Activated T-cell treated with anti-CD3 and anti-CD28 coated beads, Interleukin-2, amount 50 U/mL, for 48 hours (primary cell): Measurements from ENCODE around the gene APELA.
"Not testable (repeated sequence)": the region's sequence is repeated elsewhere in the genome, so short reads cannot be mapped to it uniquely, and the experiment has no call there.

Source experiments
- DNase-seq, 2 experiments: peaks; one replicate each; pipeline ENCODE4 v3.0.0-alpha.2; 2020

The APELA gene, protein sequence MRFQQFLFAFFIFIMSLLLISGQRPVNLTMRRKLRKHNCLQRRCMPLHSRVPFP

DNA sequence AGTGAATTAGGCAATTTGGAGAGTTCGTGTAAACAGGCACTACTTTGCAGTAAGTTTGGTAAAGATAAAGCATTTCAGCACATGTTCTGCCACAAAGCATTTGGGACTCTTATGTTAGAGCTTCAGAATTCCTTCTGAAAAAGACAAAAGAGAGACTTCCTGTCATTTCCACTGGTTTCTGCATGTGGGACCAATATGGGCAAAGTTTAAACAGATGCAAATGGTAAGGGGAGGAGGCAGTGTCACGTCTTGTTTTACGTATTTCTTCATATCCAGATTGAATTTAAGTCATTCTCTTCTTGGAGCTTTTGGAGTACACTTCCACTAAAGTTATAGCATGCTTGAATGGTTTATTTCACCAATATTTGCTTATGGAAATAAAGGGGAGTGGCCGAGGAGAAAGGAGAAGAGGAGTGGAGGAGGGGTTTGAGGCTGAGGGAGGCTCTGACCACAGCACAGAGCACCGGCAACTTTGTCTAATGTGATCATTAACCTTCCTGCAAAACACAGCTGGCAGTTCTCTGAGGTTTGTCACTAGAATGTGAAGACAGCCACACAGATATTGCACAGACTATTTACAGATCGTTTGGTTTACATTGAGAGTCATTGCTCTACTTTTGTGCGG lies at the start of gene APELA:
APELA (plus strand) TSS at position 479 of the 625 bp plus-strand sequence. CDS start 154 bp downstream, outside the sequence.
- no peak for DNase-seq

DNA sequence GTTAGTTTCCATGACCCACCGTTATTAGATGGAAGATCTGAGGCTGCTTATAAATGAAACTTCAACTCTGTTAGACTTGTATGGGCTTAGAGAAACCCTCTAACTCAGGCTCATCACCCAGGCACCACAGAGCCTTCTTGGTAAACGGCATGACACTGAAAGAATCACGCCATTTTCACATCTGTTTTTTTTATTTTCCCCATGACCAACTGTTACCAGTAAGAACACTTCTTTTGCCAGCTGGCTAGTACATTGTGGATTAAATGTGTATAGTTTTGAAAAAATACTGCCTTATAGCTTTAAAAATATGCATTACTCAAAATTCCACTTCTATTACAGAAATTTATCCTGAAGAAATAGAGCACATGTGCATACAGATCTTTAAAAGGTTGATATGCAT lies 48.0 kb upstream of the APELA start:
- DNase-seq: no peak

DNA sequence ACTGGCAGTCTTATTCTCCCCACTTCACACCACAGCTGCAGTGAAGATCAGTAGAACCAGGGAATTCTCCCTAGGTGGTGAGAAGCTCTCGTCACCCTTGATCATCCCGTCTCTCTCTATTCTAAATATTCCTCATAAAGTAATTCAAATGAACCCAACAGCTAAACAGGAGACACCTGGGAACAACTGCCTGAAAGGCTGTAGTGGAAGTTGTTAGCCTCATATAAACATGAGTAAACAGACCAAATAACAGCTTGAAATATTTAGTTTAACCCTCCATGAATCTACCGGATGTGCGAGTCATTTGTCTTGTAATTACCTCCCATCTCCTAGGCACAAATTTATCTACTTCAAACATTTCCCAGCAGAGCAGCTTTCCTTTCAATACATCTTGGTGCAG lies 30.4 kb upstream of the APELA start:
- no peak for DNase-seq

DNA sequence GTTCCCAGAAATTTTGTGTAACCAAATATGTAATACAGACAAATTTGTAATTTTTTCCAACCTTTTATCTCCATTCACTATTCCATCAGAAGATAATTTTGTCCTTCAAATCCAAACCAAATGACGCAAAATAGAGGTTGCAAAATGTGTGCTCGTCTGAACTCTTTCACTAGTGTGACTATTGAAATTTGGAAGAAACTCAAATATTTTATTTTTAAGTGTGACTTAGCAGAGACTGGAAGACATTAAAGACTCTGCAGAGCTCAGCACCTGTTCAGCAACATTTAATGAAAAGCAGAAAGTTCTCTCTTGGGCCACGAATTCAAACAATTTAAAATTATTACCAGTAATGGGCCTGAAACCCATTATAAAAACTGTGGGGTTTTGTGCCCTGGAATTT lies 30.0 kb upstream of the APELA start:
- no peak for DNase-seq

DNA sequence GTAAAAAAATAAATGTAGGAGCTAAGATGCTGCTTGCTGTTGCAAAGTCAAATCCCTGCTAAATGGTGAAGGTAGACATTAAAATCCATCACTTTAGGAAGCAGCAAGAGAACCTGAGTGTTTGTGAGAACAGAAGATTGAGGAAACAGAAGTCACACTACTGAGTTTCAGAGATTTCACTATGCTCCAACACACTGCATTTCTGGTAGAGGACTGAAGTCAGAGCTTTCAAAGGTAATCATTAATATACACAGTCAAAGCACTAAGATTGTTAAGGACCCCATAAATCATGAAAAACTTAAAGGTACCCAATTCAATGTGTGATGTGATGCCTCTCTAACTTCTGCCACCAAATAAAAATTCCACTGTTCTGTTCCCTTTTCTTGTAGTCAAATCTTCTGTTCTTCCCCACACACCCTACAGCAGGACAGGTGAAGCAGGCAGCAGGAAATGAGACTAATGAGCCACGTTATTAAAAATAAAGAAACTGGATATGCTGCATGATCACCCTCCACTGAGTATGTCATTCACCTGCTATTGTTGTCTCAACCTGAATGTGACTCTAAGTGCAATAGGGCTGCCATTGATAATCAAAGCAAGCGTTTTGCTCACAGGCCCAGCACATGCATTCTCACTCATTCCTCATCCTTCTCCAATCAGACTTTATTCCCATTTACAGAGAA lies 28.9 kb upstream of the APELA start:
- no peak for DNase-seq

DNA sequence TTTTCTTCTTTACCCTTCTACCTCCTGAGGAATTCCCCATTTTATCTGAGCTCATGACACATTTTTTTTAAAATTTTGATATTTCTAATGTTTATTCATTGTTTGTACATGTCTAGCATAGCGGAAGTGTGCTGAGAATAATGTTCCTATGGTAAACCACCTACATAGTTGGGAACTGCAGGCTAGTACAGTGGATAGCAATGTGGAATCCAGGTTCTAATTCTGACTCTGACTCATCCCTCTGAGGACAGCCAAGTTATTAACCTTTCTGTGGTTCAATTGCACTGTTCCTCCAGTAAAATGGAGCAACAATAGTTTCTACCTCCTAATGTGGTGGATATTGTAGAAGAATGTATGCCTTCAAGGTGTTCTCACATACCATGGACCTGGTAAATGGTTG lies 20.6 kb upstream of the APELA start:
- no peak for DNase-seq

DNA sequence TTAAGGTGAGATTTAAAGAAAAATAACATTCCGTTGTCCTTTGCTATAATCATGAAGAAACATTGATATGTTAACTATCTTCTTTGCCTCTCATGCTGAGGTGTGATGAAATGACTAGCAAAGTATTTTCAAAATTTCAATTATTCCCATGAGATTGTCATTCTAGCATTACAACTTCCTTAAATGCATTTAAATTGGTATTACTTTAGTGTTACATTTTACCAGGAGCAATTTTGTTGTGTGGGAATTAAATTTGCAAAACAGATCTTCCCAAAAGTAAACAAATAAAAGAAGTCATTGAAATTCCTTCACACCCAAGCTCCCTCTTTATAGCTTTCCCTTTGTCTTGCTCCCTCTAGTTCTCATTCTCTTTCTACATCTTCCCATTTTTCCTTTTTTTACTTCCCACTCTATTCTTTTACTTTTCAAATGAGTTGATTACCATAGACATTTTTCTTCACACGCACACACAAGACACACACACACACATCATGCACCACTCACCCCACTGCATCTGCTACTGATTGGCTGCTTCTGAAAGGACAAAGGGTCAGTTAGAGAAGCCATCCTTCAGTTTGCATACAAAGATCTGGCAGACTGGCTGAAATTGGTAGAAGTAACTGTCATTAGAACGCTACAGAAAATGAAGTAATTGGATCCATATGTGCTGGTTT lies 10.0 kb upstream of the APELA start:
- DNase-seq: no peak

DNA sequence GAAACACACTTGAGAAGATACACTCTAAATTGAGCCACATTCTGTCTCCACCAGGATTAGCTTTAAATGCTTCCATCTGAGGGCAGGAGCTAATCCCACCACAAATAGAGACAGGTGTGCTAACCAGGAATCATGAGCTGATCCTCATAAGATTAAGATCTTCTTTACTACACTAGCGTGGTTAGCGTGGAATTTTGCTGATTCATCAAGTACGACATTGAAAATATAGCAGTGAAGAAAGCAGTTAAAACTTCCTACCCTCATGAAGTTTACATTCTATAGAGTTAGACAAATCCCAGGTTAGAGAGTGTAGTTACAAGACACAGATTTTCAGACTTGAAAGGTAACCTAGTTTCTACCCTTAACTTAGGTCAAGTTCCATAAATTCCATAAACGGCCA lies 5.3 kb upstream of the APELA start:
- no peak for DNase-seq

DNA sequence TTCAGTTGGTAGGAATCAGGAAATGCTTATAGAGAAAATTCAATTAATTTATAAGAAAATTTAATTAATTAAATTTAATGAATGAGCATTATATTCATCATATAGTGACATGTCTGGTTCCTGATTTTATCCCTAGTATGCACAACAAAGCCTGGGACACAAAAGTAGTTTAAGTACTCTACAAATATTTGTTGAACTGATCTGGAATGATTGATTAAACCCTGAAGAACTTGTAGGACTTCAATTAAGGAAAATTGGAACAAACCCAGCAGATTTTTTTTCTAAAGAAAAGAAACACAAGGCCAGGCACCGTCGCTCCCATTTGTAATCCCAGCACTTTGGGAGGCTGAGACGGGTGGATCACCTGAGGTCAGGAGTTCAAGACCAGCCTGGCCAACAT lies 4.5 kb upstream of the APELA start:
- no peak for DNase-seq

DNA sequence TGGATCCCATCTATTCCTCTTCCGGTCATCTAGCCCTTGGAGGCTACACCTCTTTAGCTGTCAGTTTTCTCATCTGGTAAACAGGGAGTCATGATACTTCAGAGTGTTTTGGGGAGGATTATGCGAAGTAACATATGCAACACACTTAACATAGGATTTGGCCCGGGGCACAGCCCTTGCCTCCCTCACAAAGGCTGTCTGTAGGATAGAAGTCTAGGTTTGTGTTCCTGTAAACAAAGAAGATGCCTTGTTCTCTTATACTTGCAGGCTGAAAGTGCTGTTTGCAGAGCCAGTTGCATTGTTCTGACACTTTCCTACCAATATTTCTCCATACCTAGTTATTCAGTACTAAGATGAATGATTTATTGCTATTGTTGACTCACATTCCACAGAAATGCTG lies 2.2 kb upstream of the APELA start:
- no peak for DNase-seq

DNA sequence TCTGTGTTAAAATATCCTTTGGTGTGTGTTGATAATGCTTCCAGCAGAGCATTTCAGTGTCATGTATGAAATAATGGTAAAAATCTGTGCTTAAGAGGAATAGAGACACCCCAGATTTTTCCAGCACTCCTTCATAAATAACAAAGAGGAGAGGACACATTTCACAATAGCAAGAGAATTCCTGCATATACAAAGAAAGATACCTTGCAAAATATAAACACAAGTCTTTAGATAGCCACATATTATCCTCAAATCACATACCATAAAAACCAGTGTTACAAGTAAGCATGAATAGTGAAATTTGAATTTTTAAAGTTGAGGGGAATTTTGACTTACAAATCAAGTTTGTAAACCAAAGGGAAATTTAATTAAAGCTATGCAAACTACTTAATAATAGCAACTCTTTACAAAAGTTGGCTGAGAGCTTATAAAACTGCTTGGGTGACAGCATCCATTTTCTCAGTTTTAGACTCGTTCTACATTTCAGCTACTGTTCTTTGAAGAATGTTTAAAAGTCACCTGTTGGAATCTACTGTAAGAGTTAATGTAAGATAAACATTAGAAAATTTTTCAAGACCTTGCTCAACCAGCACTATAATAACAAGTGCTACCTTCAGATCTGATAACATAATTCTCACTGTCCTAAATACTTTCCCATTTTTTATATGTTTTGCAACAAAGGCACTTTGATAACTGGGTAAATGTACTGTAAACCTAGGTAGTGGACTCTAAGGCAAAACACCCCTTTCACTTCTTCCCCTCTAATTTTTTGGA lies 3.7 kb downstream of the APELA start:
- no peak for DNase-seq

DNA sequence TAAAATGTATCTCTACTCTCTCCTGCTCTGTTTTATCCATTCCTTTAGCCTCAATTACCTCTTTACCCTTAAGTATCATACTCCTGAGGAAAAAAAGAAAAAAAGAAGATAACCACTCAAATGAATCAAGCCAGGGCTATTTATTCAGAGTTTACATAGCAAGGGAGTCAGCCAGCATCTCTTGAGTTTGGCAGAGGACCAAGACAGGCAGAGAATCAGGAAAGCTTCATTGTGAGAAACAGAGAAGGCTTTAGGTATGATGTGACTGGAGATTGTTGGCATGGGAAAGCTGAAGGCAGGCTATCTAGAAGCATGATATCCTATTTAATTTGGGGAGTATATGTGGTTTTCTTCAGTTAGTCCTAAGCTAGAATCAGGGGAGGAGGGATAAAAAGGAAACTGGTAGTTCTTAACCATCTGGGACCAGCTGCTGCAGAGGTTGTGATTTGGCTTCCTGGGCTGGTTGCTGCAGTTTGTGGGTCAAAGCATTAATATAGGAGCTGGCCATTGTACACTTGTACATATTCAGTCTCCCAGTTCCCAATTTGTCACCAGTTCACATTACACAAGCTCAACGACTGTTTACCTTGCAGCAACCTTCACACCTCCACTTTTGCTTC lies 11.2 kb downstream of the APELA start:
- no peak for DNase-seq

DNA sequence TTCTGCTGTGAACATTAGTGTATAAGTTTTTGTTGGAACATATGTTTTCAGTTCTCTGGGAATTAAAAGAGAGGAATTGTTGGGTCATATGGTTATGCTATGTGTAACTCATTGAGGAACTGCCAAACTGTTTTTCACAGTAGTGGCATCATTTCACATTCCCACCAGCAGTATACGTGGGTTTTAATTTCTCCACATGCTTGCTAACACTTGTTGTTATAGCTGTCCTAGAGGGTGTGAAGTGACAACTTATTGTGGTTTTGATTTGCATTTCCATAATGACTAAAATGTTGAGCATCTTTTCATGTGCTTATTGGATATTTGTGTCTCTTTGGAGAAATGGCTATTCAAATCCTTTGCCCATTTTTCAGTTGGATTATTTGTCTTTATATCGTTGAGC lies 13.7 kb downstream of the APELA start:
- DNase-seq: no peak

DNA sequence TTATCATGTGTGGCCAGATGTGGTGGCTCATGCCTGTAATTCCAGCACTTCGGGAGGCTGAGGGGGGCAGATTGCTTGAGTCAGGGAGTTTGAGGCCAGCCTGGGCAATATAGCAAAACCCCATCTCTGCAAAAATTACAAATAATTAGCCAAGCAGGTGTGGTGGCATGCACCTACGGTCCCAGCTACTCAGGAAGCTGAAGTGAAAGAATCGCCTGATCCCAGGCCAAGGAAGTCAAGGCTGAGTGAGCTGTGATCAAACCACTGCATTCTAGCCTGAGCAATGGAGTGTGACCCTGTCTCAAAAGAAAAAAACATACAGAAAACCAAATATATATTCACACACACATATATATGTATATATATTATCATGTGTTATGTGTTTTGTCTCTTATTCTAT lies 15.0 kb downstream of the APELA start:
- no peak for DNase-seq

DNA sequence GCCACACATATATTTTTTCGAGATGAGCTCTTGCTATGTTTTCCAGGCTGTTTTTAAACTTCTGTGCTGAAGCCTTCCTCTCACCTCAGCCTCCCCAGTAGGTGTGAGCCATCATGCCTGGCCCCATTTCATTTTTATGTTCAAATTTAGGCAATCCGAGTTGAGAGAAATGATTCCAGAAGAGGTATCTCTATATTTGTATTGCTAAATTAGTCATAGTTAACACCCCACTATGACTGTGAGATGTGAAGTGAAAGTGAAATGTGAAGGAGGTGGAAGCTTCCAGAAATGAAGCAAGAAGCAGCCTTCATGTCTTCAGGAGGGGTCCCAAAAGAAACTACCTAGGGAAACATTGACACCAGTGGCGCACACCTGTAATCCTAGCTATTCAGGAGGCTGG lies 17.7 kb downstream of the APELA start:
- DNase-seq: no peak

DNA sequence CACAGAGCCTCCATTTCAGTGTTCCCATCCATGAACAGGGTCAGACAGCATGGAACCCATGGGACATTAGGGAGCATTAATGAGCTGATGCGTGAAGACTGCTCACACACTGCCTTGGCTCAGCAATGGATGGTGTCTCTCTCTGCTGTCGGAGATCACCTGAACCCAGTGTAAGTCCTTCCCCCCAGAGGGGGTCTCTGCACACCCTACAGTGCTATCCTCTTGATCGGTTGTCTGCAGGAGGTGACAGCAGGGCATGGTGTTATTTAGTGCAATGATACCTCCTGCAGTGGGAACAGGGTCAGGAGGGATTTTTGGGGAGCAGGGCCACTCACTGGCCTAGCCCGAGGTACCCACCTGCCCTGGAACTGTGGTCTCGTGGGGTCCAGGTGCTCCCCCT lies 25.6 kb downstream of the APELA start:
- DNase-seq: no peak

DNA sequence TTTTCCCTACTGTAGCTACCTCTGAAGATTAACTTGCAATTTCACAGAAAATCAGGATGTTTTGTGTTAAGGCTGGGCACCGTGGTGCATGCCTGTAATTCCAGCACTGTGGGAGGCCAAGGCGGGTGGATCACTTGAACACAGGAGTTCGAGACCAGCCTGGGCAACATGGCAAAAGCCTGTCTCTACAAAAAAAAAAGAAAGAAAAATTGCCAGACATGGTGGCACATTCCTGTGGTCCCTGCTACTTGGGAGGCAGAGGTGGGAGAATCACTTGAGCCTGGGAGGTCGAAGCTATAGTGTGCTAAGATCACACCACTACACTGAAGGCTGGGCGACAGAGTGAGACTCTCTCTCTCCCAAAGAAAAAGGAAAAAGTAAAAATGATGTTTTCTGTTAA lies 27.4 kb downstream of the APELA start:
- no peak for DNase-seq

DNA sequence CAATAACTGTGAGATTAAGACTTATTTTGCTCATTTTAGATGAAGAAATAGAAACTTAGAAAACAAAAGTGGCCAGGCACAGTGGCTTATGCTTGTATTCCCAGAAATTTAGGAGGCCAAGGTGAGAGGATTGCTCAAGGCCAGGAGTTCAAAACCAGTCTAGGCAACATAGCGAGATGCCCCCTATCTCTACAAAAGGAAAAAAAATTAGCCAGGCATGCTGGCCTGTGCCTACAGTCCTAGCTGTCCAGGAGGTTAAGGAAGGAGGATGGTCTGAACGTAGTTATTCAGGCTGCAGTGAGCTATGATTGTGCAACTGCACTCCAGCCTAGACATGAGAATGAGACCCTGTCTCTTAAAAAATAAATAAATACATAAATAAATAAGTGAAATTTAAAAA lies 28.0 kb downstream of the APELA start:
- no peak for DNase-seq

DNA sequence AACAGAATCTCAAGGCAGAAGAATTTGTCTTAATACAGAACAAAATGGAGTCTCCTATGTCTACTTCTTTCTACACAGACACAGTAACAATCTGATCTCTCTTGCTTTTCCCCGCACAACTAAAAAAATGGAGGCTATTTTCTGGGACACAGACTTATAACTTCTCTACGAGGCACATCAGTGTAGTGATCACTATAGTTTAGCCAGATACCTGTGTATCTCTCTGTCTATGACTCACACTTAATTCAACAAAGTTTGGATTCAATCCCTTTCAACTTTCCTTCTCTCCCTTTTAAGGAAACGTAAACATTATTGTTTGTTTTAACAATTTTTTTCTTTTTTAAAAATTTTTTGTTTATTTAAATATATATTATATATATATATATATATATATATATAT lies 29.4 kb downstream of the APELA start:
- DNase-seq: no peak

DNA sequence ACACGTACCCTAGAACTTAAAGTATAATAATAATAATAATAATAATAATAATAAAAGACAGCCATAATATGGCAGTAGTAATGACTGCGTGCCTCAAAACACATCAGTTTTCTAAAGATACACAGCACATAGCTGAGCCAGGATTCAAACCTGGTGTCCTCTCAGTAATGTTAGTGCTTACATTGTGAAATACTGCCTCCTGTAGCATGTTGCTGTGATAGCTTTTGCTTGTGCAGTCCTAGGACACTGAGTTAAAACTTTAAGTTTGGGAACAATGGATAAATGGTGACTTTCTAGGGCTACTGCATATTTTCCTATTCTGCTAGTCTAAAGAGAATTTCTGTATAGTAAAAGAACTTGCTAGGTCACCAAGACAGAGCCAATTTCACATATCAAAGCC lies 36.5 kb downstream of the APELA start:
- DNase-seq: not testable (repeated sequence)

DNA sequence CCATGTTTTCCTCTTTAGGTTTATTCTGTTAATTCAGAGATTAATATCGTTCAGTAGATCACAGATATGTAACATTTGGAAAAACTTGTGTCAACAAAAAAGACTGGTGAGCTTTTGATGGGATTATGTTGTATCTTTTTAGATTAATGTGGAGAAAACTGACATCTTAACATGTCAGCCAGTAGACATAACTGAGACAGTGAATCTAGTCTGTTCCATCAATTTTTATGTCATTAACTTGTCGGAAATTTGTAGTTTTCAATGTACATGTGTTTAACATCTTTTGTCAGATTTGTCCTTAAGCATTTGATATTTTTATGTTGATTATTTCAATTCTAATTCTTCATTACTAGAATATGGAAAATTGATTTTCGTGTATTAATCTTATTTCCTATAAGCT lies 42.0 kb downstream of the APELA start:
- no peak for DNase-seq

DNA sequence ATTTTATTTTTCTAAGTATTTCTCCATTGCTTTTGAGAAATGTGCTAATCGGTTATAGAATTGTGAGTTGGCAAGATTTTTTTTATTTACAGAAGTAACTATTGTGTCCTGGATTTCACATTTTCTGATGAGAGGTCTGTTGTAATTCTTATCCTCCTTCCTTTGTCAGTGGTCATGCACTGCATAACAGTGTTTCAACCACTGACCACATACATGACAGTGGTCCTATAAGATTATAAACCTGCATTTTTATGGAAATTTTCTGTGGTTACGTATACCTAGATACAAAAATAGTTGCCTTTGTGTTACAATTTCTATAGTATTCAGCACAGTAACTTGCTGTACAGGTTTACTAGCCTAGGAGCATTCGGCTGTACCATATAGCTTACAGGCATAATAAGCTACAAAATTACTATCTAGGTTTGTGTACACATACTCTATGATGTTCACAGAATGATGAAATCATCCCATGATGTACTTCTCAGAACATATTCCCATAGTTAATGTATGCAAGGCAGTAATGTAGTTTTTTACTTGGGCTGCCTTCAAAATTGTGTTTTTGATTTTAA lies 47.8 kb downstream of the APELA start:
- no peak for DNase-seq

DNA sequence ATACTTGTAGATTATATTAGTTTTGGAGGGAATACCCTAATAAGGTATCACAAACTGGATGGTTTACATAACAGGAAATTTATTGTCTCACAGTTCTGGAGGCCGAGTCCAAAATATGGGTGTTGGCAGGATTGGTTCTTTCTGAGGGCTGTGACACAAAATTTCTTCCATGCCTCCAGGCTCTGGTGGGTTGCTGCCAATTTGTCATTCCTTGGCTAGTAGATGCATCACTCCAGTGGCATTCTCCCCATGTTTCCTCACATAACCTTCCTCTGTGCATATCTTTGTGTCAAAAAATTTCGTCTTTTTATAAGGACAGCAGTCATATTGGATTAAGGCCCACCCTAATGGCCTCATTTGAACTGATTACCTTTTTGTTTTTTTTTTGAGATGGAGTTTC lies 49.3 kb downstream of the APELA start:
- DNase-seq: no peak
